GM12891 (cell line): ENCODE data around the gene COA1.
"Not testable (repeated sequence)": the region's sequence is repeated elsewhere in the genome, so short reads cannot be mapped to it uniquely, and the experiment has no call there.

Experiments
- DNase-seq: peaks from one replicate; pipeline ENCODE4 v3.0.0; 2011; ENCODE audit warnings: low spot score; ENCODE audit not compliant: insufficient read length
- FAIRE-seq: peaks from 2 replicates; lab custom pipeline; 2011; peaks lifted over from hg19 to GRCh38; lab: Jason Lieb, UNC
- PAX5 ChIP-seq: IDR thresholded peaks from 2 replicates; pipeline ENCODE4 v1.6.1; 2011; ENCODE audit warnings: low read length, moderate library complexity, mild to moderate bottlenecking; ENCODE audit not compliant: insufficient read depth, severe bottlenecking
- POLR2A ChIP-seq: IDR thresholded peaks from 2 replicates; pipeline ENCODE4 v1.6.1; 2011; ENCODE audit warnings: low read depth, low read length, control low read depth
- POLR2AphosphoS5 ChIP-seq: IDR thresholded peaks from 2 replicates; pipeline ENCODE4 v1.6.1; 2011; ENCODE audit warnings: low read depth, low read length, control low read depth
- POU2F2 ChIP-seq: IDR thresholded peaks from 2 replicates; pipeline ENCODE4 v1.6.1; 2011; ENCODE audit warnings: low read depth, mild to moderate bottlenecking, control low read depth, low read length, moderate library complexity
- SPI1 ChIP-seq: IDR thresholded peaks from 2 replicates; pipeline ENCODE4 v1.6.1; 2011; ENCODE audit warnings: low read depth, low read length, control low read depth
- TAF1 ChIP-seq: IDR thresholded peaks from 2 replicates; pipeline ENCODE4 v1.6.1; 2011; ENCODE audit warnings: low read depth, low read length, control low read depth

COA1 gene

DNA sequence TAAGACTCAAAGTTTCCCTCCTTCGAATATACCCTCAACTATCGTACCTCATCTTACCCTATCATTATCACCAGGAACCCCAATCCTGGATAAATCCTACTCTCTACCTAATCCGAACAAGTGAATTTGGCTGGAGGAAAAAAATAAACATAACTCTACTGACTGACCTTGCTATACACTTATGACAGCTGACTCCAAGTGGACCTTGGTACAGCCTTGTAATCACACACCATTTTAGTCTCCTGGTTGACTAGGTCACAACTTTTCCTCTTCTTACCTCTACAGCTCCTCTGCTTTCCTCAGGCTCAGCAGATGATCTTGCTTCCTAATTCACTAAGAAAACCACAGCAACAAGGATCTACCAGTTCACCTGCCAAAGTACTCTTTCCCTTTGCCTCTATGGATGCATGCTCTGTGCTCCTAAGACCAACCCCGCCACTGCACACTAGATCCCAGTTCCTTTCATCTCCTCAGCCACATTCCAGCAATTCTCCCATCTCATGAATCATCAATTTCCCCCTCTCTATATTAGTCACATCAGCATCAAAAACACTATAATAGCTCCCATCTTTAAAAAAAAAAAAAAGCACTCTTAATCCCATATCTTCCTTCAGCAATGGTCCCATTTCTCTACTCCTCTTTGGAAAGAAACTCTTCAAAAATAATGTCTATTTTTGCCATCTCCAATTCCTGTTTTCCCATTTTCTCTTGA lies 35.5 kb downstream of the COA1 start:
- DNase-seq (no peak), FAIRE-seq (no peak)
- TF ChIP-seq POU2F2 (no peak), POLR2A (no peak), PAX5 (no peak), POLR2AphosphoS5 (no peak), TAF1 (no peak), SPI1 (no peak)

DNA sequence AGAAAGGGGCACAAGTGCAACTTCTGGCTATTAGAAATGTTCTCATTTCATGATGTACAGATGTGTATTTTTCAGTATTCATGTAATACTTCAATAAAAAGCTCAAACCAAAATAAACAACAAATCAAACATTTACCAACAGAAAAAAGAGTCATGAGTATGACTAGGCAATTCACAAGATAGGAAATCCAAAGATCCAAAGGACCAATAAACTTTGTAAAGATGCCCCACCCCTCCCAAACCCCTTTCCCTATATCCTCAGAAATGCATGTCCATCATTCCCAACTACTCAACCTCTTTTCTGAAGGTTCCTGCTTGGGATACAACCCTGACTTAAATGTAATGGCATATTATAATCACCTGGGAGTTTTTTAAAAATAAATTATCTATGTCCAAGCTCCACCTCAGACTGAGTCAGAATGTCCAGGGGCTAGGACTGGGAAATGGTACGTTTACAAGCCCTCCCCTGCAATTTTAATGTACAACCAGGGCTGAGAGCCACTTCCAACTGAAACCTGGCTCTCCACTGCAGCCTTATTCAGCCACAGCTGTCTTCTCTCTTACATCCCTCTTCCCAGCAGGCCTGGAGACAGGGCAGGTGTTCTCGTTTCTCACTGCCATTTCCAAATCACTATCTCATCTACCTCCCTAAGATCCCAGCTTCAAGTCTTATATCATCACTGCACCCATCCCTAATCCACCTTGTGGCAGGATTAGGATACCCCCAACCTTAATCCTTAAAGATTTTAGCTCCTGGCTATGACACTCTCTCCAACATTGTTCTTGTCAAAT lies 36.5 kb downstream of the COA1 start:
- TF ChIP-seq POLR2AphosphoS5 (no peak), SPI1 (no peak), POLR2A (no peak), POU2F2 (no peak), TAF1 (no peak), PAX5 (no peak)
- no peak for DNase-seq
- no peak for FAIRE-seq

DNA sequence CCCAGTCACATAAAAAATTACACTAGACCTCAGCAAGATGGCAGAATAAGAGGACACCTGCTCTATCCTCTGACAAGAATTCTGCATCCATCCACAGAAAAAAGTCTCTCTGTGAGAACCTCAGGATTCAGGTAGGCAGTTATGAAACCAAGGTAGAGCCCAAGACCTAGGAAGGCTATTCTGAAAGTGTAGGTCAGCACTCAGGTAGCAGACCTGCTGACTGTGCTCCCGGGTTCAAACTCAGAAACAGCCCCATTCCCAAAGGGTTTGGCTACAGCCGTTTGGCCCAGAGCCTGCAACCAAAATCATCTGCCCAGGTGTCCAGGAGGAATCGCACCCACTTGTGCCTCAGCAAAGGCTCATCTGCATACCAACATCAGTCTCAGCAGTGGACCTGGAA lies 37.7 kb downstream of the COA1 start:
- no peak for DNase-seq
- no peak for FAIRE-seq
- no peak for TF ChIP-seq POLR2AphosphoS5
- TF ChIP-seq TAF1: no peak
- TF ChIP-seq POLR2A: no peak
- TF ChIP-seq SPI1: no peak
- no peak for TF ChIP-seq PAX5
- TF ChIP-seq POU2F2: no peak

DNA sequence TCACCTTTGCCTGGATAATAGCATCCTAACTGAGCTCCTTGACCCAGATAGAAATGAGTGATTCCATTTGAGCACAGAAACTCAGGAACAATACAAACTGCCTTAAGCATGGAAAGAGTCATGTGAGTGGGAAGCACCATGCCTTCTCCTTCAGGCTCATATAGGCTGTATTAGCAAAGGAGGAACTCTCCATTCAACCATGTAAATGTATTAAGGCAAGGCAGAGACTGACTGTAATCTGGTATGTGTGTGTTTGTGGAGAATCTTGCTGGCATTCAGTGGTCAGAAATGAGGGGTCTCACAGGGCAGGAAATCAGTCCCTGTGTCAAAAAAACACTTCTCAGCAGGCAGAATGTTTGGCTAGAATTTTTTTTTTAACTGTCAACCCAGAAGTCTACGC lies 40.2 kb downstream of the COA1 start:
- no peak for FAIRE-seq

DNA sequence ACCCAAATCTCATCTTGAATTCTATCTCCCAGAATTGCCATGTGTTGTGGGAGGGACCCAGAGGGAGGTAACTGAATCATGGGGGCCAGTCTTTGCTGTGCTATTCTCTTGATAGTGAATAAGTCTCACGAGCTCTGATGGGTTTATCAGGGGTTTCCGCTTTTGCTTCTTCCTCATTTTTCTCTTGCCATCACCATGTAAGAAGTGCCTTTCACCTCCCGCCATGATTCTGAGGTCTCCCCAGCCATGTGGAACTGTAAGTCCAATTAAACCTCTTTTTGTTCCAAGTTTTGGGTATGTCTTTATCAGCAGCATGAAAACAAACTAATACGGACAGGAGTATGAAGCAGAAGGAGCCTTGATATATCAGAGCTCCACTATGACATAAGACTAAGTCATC lies 41.5 kb downstream of the COA1 start:
- FAIRE-seq, DNase-seq: not testable (repeated sequence)

More for the DNA sequence above, 40.2 kb downstream of the COA1 start:
- no peak for TF ChIP-seq POU2F2
- no peak for TF ChIP-seq POLR2AphosphoS5
- TF ChIP-seq POLR2A: no peak
- TF ChIP-seq TAF1: no peak
- no peak for TF ChIP-seq SPI1
- no peak for TF ChIP-seq PAX5
- DNase-seq: no peak

DNA sequence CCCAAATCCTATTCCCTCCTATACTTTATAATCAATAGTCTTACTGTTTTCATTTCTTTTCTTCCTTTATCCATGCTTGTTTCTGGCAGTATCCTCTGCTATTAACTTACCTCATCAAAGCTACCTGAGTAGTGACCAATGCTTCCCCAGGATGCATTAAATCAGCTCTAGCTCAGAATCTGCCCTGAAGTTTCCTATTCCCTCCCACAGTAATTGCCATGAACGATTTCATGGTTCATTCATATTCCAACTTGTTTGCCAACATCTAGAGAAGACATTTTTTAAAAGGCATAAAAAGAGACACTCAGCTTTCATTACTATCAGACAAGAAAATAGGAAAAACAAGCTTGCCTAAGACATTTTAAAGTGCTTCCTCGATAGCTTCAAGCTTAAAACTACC lies 42.3 kb downstream of the COA1 start:
- DNase-seq (no peak), FAIRE-seq (no peak)
- TF ChIP-seq TAF1 (no peak), POLR2AphosphoS5 (no peak), POU2F2 (no peak), SPI1 (no peak)

DNA sequence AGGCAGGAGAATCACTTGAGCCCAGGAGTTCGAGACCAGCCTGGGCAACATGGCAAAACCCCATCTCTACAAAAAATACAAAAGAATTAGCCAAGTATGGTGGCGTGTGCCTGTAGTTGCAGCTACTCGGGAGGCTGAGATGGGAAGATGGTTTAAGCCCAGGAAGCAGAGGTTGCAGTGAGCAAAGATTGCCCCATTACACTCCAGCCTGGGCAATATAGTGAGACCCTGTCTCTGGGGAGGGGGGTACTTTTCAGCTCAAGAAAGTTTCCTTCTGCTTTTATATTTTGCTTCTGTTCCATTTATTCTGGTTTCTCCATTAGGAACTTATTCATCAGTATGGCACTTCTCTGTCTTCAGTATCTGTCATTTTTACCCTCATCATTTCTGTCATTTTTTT lies 48.6 kb downstream of the COA1 start:
- FAIRE-seq (no peak), DNase-seq (no peak)
- TF ChIP-seq SPI1 (no peak), POLR2AphosphoS5 (no peak), POLR2A (no peak), POU2F2 (no peak), PAX5 (no peak), TAF1 (no peak)

DNA sequence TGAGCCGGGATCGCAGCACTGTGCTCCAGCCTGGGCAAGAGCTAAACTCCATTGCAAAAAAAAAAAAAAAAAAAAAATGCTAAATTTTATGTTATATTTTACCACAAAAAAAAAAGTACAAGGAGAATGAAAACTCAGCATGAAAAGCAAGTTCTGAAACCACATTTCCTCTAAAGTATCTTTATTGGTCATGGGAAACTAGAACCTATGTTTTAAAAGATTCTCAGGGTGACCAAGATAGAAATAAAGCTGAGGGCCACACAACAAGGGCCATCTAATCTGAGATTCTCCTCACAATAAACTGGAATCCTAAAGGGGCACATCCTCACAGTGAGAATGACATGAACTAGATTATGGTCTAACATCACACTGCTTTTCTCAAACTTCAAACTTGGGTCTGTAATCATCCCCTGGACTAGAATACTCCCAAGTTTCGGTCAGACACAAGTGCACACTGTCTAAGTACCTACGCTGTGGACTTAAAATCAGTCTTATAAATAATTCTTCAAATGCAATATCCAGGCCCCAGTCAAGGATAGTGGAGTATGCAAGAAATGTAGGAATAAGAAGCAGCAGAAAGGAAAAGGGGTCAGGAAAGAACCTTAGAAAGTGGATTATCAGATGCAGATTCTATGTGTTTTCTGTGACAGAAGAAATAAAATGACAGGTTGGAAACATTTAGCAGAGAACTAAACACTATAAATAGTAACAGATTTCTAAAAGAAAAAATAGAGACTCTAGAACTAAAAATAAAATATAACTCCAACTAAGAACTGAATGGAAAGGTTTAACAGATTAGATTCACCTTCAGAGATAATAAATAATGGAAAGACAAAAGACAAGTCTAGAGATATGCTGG lies 49.9 kb downstream of the COA1 start:
- DNase-seq (no peak), FAIRE-seq (peak; percentile 60)
- no peak for TF ChIP-seq PAX5
- TF ChIP-seq POU2F2: no peak
- no peak for TF ChIP-seq POLR2AphosphoS5
- TF ChIP-seq TAF1: no peak
- no peak for TF ChIP-seq POLR2A
- TF ChIP-seq SPI1: no peak

DNA sequence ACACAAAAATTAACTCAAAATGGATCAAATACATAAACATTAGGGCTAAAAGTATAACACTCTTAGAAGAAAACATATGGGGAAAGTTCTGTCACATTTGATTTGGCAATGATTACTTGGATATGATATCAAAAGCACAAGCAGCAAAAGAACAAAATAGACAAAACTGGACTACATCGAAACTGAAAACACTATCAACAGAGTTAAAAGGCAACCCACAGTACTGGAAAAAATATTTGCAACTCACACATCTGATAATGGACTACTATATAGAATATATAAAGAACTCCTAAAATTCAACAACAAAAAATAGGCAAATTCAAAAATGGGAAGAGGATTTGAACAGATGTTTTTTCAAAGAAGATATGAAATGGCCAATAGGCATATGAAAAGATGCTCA lies 51.0 kb downstream of the COA1 start:
- FAIRE-seq: peak; percentile 54
- no peak for DNase-seq
- no peak for TF ChIP-seq POLR2A
- no peak for TF ChIP-seq POLR2AphosphoS5
- TF ChIP-seq PAX5: no peak
- TF ChIP-seq TAF1: no peak
- TF ChIP-seq SPI1: no peak
- TF ChIP-seq POU2F2: no peak

DNA sequence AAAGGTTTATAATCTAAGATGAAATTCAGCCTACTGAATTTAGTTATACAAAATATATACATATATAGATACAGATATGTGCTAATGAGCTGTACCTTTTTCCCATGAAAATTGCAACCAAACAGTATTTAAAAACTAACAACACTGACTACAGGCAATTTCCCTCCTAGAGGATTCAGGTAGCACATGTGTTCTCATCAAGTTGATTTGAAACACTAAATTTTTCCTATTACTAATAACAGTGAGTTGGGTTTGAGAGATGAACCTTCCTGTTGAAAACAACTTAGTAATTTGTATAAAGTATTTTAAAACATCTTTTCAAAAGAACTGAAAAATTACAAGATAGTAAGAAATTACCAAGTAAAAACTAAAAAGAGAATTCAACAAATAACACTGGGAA lies 51.5 kb downstream of the COA1 start:
- DNase-seq (no peak), FAIRE-seq (no peak)
- no peak for TF ChIP-seq POLR2A
- TF ChIP-seq TAF1: no peak
- TF ChIP-seq SPI1: no peak
- no peak for TF ChIP-seq POU2F2
- TF ChIP-seq PAX5: no peak
- TF ChIP-seq POLR2AphosphoS5: no peak
